GDM1 (cell line): ENCODE measurements around the gene CALCB.

Experiments
- DNase-seq: peaks from one replicate; lab custom pipeline; 2025; lab: John Stamatoyannopoulos, UW

CALCB gene

GRCh38 chr11:15118431-15118830, 45.0 kb downstream of the CALCB start:
- no peak for DNase-seq

GRCh38 chr11:15119352-15119751, 46.0 kb downstream of the CALCB start:
- no peak for DNase-seq

- DNase-seq: no peak
Measured at GRCh38 chr11:15119826-15120225, 46.4 kb downstream of the CALCB start.

- DNase-seq: no peak
Measured at GRCh38 chr11:15123849-15124248, 50.5 kb downstream of the CALCB start.

GRCh38 chr11:15124528-15124927, 51.1 kb downstream of the CALCB start:
- no peak for DNase-seq

GRCh38 chr11:15127341-15127740, 53.9 kb downstream of the CALCB start:
- no peak for DNase-seq
